PC-9 (cell line): ENCODE measurements around the gene CNGA4.

ENCODE experiments used
- EZH2 ChIP-seq: fragments of 200-600 bp; sonication (generic); IDR thresholded peaks from 2 replicates; pipeline ENCODE4 v1.8.0; 2017; ENCODE audit warnings: antibody characterized with exemption, low read depth
- TF ChIP-seq, protein P1 (sequence below): fragments of 200-600 bp; sonication (generic); conservative IDR thresholded peaks from 2 replicates; pipeline ENCODE4 v1.6.1; 2017; ENCODE audit warnings: mixed run types, antibody characterized with exemption, mild to moderate bottlenecking, moderate library complexity

DNA sequence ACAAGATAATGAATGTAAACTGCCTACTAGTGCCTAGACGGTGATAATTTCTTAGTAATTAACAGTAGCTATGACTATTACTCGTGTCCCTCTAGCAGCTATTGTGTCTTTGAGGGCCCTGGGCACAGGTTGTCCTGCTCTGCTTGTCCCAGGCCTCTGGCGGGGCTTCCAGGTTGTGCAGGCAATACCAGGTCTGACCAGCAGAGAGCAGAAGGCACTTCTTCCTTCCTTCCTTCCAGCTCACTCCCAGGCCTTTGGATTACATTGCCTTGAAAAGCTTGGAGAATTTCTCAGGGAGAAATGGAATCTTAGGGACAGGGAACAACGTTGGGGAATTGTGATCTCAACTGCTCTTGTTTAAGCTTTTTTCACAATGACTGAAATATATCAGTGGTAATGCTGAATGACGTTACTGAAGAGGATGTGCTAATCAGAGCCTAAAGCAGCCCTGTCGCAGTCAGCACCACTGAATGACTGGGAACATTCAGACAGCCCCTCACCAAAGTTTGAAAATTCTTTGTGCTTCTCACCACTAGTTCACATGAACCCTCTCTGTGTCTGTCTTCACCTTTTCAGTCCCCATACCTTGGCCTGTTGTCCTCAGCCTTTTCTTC lies 12.3 kb downstream of the CNGA4 start:
- TF ChIP-seq, protein P1, sequence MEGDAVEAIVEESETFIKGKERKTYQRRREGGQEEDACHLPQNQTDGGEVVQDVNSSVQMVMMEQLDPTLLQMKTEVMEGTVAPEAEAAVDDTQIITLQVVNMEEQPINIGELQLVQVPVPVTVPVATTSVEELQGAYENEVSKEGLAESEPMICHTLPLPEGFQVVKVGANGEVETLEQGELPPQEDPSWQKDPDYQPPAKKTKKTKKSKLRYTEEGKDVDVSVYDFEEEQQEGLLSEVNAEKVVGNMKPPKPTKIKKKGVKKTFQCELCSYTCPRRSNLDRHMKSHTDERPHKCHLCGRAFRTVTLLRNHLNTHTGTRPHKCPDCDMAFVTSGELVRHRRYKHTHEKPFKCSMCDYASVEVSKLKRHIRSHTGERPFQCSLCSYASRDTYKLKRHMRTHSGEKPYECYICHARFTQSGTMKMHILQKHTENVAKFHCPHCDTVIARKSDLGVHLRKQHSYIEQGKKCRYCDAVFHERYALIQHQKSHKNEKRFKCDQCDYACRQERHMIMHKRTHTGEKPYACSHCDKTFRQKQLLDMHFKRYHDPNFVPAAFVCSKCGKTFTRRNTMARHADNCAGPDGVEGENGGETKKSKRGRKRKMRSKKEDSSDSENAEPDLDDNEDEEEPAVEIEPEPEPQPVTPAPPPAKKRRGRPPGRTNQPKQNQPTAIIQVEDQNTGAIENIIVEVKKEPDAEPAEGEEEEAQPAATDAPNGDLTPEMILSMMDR = peak; percentile 63
- no peak for TF ChIP-seq EZH2
